ENCODE results near the gene EFCAB5.
"Not testable (repeated sequence)": the region's sequence is repeated elsewhere in the genome, so short reads cannot be mapped to it uniquely, and the experiment has no call there.

The EFCAB5 gene

DNA sequence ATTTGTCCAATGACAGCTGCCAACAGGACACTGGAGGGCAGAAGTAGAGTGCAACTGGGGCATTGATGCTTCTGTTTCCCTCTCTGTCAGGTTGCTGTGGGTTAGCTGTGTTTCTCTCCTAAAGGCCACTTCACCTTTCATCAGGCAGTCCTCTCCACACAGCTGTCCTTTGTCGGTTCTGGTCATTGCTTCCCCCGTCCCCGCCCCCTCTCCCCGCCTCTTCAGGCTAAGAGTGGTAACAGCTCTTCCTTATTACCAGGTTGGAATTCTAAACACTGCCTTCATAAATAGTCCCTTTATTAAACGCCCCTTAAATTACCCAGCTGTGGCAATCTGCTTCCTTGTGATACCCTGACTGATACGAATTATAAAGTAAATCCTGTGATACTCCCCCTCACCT, 143.4 kb downstream of the EFCAB5 start:
- TF ChIP-seq, protein P1, sequence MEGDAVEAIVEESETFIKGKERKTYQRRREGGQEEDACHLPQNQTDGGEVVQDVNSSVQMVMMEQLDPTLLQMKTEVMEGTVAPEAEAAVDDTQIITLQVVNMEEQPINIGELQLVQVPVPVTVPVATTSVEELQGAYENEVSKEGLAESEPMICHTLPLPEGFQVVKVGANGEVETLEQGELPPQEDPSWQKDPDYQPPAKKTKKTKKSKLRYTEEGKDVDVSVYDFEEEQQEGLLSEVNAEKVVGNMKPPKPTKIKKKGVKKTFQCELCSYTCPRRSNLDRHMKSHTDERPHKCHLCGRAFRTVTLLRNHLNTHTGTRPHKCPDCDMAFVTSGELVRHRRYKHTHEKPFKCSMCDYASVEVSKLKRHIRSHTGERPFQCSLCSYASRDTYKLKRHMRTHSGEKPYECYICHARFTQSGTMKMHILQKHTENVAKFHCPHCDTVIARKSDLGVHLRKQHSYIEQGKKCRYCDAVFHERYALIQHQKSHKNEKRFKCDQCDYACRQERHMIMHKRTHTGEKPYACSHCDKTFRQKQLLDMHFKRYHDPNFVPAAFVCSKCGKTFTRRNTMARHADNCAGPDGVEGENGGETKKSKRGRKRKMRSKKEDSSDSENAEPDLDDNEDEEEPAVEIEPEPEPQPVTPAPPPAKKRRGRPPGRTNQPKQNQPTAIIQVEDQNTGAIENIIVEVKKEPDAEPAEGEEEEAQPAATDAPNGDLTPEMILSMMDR (conservative IDR thresholded peaks at IDR 0.05; ENCODE audit: low read length) = no peak
- no peak for DNase-seq (ENCODE audit: low read depth)
- H3K4me3 ChIP-seq (ENCODE audit: low read length) = no peak overlapping the region

DNA sequence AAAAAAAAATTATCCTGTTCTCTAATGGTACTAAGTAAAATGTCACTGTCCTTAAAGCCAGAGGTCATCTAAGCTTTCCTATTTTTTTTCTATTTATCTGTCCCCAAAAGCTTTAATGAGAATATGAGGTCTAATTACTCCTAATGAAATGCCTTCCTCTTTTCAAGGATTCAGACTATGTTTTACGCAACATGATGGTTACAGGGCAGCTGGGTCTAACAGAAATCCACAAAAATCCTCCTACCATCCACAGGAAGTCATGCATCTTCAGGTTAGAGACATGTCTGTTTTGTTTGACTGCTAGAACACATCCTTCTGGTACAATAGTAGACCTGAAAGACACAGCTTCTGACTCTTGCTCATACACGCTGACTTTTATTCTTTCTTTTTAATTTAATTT, 145.5 kb downstream of the EFCAB5 start:
- TF ChIP-seq, protein P1 (conservative IDR thresholded peaks at IDR 0.05; ENCODE audit: low read length) = no peak
- DNase-seq (ENCODE audit: low read depth) = no peak
- H3K4me3 ChIP-seq (ENCODE audit: low read length) = no peak overlapping the region

DNA sequence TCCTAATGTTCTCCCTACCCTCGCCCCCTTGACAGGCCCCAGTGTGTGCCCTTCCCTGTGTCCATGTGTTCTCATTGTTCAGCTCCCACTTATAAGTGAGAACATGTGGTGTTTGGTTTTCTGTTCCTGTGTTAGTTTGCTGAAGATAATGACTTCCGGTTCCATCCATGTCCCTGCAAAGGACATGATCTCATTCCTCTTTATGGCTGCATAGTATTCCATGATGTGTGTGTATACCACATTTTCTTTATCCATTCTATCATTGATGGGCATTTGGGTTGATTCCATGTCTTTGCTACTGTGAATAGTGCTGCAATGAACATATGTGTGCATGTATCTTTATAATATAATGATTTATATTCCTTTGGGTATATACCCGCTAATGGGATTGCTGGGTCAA, 146.0 kb downstream of the EFCAB5 start:
- DNase-seq (ENCODE audit: low read depth); H3K4me3 ChIP-seq (ENCODE audit: low read length): not testable (repeated sequence)

DNA sequence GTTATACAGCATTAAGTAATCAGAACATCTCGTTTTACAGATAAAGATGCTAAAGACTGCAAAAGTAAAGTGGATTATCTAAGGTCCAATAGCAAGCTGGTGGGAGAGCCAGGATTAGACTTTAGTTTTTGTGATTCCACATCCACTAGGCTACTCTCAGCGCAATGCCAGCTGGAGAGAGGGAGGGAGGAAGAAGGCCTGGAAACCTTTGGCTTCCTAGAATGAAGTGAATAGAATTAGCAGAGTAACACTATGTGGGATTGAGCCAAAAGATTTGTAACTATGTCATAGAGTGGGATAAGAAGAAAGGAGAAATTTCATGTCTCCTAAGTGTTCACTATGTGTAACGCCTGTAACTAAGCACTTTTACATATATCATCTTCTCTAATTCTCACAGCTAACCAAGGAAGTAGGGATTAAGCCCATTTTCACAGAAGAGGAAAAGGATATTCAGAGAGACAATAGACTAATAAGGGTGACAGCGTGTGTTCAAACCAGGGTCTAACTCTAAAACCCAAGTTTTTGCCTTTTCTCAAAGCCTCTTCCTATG, 149.8 kb downstream of the EFCAB5 start:
- no peak overlapping the region for H3K4me3 ChIP-seq (ENCODE audit: low read length)
- no peak for DNase-seq (ENCODE audit: low read depth)
- TF ChIP-seq, protein P1 (conservative IDR thresholded peaks at IDR 0.05; ENCODE audit: low read length) = no peak

DNA sequence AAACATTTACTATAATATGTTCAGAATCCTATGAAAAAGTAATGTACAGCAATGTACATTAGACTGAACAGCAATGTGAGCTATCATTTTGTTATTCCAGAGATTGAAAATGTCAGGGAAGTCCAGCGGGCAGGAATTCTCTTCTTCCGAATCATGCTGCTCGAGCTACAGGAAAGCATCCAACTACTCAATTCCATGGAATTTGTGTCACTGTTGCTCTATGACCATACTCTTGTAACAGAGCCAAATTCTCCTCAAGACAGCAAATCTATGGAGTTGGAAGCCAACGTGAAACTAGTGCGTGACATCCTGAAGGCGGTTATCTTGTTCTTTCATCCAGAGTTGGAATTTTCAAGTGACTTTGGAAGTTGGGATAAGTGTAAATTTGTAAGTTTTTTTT, 150.3 kb downstream of the EFCAB5 start:
- no peak overlapping the region for H3K4me3 ChIP-seq (ENCODE audit: low read length)
- TF ChIP-seq, protein P1 (conservative IDR thresholded peaks at IDR 0.05; ENCODE audit: low read length) = no peak
- DNase-seq (ENCODE audit: low read depth) = peak; percentile 89

DNA sequence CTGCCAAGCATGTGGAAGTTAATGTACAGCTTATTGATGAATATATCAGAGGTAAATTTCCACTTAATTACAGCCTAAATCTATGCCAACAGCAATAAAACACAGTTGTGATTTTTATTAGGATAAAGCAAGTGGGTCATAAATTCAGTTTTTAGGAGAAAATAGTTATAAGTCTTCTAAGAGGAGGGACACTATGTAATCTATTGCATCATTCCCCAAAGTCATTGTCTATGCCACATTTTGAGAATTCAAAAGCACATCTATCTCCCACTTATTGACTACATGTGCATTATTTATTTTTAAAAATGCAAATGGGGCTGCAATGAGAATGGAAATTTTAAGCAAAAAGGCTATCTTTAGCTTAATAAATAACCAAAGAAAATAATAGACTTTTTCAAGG, 151.5 kb downstream of the EFCAB5 start:
- no peak overlapping the region for H3K4me3 ChIP-seq (ENCODE audit: low read length)
- TF ChIP-seq, protein P1 (conservative IDR thresholded peaks at IDR 0.05; ENCODE audit: low read length) = no peak
- DNase-seq (ENCODE audit: low read depth) = no peak

DNA sequence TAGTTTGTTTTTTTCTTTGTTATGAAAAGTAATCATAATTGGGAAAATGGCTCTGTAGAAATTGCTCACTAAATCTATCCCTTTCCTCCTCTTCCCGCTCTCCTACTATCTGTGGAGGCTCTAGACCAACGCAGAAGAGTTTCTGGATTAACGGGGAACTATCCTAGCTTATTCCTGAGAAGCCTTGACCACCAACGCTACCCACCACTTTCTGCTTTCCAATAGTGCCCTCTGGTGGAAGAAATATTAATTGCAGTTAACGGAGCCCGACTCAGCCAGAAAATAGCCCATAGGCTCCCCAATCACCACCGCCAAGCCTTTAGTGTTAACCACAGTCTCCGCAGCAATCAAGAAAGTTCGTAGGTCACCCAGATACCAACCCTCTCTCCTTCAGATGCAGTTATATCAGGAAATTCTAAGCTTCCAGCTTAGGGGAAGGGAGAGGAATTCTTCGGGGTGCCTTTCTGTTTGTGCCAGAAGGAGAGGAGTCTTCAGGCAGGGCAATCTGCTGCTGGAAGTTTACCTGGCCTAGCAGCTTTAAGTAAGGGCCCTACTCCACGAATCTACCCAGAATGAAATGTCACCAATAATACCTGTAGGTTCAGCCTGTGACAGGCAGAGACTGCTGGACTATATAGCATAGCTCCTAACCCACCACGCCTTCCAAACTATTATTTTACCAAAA, 152.2 kb downstream of the EFCAB5 start:
- no peak overlapping the region for H3K4me3 ChIP-seq (ENCODE audit: low read length)
- TF ChIP-seq, protein P1 (conservative IDR thresholded peaks at IDR 0.05; ENCODE audit: low read length) = peak; percentile 75
- DNase-seq (ENCODE audit: low read depth) = peak; percentile 54

All from AG10803 (cell line).